ENCODE results near the gene DRGX. TPM values are rescaled to one million over a fixed set of nuclear protein-coding genes. Genes with fewer than 3 reads are reported as not detected.

The DRGX gene
- polyA plus RNA-seq, 1 donor from 2014 or later = not detected

DNA sequence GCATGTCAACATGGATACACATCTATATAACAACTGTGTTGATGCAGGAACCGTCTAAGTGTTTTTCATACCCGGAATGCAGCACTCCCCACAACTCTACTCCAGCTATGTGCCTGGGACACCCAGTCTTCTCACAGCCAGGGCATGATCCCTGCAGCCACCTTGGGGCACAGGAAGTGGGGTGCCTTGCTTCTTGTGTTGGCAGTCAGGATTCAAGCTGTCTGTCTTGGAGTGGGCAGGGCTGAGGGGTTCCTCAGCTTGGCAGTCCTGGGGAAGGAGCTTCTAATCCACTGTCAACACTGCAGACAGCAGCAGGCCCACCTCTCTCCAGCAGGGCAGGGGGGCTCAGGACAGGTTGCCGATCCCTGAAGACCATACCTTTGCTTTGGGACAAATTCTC is 41.3 kb downstream of the DRGX start:
- Mint-ChIP-seq H3K4me3 (no peak overlapping the region), H3K36me3 (peaks cover 2% of the 10 kb centered on the region), H3K27me3 (peaks cover 10% of the 10 kb centered on the region), H3K4me1 (no peaks in the 10 kb centered on the region), H3K9me3 (peaks cover 0 to 16% (median 8%) of the 10 kb centered on the region in 3 donors), H3K27ac (no peak overlapping the region)

DNA sequence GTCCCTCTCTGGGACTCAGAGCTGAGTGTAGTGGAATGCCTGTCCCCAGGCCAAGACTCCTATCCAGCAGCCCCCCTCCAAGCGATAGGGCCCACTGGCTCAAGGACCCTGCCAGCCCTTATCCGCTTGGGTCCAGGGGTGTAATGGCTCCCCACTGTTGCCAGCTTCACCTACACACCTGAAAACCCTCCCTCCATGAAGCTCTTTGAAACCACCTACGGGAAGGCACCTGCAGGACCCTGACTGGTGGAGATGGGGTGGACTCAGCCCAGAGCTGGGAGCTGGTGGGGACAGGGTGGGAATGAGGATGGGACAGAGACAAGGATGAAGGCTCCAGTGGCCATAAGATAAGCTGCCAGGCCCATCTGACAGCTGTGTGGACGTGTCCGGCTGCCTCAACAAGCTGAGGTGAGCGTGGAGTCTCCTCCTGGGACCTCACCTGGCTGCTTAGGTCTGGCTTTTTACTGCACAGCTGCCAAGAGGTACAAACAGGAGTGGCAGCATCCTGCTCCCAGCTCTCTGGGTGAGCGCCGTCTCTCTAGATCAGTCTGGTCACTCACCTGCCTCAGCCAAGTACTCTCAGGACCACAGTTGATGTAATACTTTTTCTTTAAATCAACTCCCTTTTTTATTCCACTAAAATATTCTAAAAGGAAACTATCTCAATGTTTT is 41.9 kb downstream of the DRGX start:
- Mint-ChIP-seq H3K4me3 (no peak overlapping the region), H3K4me1 (no peaks in the 10 kb centered on the region), H3K27ac (no peak overlapping the region), H3K27me3 (peaks cover 8% of the 10 kb centered on the region), H3K9me3 (peaks cover under 1 to 20% (median 8%) of the 10 kb centered on the region in 3 donors), H3K36me3 (peaks cover 2% of the 10 kb centered on the region)

DNA sequence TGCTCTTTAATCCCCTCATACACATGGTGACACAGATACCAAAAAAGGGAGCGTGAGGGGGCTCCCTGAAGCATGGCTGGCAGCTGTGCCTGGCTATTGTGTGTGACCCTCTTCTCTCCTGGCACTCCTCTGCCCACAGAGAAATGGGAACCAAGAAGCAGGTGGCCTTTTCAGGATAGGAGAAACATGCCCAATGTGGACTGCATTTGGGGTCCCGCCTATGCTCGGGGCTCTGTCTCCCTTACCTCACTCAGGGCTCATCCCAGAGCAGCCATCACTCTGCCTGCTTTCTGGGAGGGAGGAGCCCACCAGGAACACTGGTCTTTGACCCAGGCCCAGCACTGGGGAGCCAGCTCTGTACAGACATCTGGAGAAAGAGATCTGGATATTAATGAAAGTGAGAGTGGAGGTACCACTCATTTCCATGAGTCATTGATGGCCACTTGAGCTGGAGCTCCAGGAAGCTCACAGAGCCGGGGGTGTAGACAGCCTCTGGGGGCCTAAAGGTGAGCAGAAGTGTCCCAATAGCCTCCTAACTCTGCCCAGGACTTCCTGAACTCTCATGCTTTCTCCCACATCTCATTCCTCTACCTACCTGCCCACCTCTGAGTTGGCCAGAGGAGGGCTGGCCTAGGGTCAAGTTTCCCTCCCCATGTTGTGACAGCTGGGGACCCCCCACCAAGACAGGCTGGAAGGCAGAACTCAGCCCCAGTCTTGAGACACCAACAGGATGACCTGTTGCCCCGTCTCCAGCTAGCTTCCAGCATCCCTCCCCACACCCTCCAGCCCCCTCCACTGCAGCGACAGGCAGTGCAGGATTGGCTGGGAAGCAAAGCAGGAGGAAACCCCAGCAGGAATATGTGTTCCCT is 42.6 kb downstream of the DRGX start:
- Mint-ChIP-seq H3K4me3 (no peak overlapping the region), H3K36me3 (peaks cover 2% of the 10 kb centered on the region), H3K27ac (no peak overlapping the region), H3K4me1 (no peaks in the 10 kb centered on the region), H3K27me3 (peaks cover 4% of the 10 kb centered on the region), H3K9me3 (peaks cover 1 to 20% (median 8%) of the 10 kb centered on the region in 3 donors)

DNA sequence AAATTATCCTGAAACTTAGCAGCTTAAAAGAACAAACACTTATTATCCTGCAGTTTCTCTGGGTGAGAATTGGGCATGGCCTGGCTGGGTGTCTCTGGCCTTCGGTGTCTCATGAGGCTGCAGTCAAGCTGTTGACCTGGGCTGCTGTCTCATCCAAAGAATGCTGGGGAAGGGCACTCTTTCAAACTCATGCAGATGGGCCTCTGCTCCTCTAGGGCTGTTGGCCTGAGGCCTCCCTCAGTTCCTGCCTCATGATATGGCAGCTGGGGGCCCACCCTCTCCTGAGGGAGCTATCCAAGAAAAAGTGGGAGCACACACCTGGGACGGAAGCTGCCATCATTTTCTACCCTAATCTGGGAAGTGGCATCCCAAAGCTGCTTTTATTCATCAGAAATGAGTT is 43.6 kb downstream of the DRGX start:
- Mint-ChIP-seq H3K9me3 (peaks cover 1 to 16% (median 8%) of the 10 kb centered on the region in 3 donors), H3K4me1 (no peaks in the 10 kb centered on the region), H3K27me3 (peaks cover 4% of the 10 kb centered on the region), H3K27ac (no peak overlapping the region), H3K36me3 (peaks cover 2% of the 10 kb centered on the region), H3K4me3 (no peak overlapping the region)

DNA sequence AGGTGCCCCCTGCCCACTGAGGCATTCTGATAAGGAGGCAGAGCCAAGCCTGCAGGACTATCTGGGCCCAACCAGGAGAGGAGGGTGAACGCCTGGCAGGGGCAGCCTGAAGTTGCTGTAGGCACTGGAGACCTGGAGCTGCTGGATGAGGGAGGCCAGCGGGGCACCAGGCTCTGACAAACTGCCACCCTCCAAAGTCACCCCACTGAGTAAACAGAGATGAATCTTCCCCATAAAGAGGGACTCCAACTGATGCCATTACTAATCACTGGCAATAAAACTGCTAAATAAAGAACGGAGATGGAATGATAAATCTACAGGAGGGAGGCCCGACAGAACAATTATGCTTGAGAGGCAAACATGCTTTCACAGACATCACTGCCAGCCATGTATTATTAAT is 44.2 kb downstream of the DRGX start:
- H3K36me3 Mint-ChIP-seq = peaks cover 2% of the 10 kb centered on the region
- no peak overlapping the region for H3K4me3 Mint-ChIP-seq
- H3K27ac Mint-ChIP-seq = no peak overlapping the region
- no peaks in the 10 kb centered on the region for H3K4me1 Mint-ChIP-seq
- peaks cover 3% of the 10 kb centered on the region for H3K27me3 Mint-ChIP-seq
- peaks cover 1 to 13% (median 8%) of the 10 kb centered on the region in 3 donors for H3K9me3 Mint-ChIP-seq

DNA sequence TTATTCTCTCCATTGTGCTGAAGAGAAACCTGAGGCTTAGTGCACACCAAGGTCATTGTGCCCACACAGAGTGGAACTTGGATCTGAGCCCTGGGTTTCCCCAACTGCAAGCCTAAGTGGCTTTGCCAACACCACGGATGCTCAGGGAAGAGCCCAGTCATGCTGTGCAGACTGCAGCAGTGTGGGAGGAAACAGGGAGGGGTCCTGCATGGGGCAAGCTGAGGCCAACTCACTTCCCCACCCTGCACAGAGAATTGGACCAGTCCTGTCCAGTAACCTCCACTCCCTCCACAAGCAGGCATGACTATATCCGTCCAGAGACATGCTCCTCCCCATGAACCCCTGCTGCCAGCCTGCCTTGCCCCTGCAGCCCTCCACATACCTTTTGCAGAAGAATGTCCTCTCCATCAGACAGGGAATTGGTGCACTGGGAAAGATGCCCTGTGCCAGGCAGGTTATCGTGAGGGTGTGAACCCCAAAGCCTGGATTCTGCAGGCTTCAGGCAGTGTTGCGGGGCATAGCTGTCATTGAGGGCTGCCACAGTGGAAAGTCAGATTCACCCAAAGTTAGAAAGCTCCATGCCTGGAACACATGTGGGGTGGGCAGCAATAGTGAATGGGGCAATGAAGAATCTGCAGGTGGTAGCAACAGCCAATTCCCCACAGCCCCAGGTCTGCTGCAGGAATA is 44.9 kb downstream of the DRGX start:
- no peaks in the 10 kb centered on the region for H3K36me3 Mint-ChIP-seq
- H3K4me3 Mint-ChIP-seq = peak overlapping the region in 1 of 4 donors; percentile 35
- no peaks in the 10 kb centered on the region for H3K4me1 Mint-ChIP-seq
- peaks cover 1 to 12% (median 8%) of the 10 kb centered on the region in 3 donors for H3K9me3 Mint-ChIP-seq
- H3K27ac Mint-ChIP-seq = peak overlapping the region in 1 of 3 donors; percentile 20
- peaks cover 3% of the 10 kb centered on the region for H3K27me3 Mint-ChIP-seq

DNA sequence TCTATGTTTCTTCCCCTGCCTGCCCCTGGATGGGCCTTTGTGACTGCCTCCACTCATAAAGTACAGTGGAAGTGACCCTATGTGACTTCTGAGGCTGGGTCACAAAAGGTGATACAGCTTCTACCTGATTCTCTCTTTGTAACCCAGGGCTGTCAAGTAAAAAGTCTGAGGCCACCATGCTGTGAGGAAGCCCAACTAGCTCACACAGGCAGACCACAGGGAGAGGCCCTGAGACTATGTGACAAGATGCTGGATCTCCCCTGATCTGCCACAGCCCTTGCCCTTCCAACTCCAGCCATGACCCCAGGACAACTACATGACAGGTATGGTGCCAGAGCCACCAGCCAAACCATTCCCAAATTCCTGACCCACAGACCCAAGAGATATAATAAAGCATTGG is 45.8 kb downstream of the DRGX start:
- Mint-ChIP-seq H3K27me3 (peaks cover under 1% of the 10 kb centered on the region), H3K36me3 (peaks cover 2% of the 10 kb centered on the region), H3K4me1 (no peaks in the 10 kb centered on the region), H3K4me3 (no peak overlapping the region), H3K9me3 (peaks cover 1 to 12% (median 8%) of the 10 kb centered on the region in 3 donors), H3K27ac (peak overlapping the region in 1 of 3 donors; percentile 20)

DNA sequence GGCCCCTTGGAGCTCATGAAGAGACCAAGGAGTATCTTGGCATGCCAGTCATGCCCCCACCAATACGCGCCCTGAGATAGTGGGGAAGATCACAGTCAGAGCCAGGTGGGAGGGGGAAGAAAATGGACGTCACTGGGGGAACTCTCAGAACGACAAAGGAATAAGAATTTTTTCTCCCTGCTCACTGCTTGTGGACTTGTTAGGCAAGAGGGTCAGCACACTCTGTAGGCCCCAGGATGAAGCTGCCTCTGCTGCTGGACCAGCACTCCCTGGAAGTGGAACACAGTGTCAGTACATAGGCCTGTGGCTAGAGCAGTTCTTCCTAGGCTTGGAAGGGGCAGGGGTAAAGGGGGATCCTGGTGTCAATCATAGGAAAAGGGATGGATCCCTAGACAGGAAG is 46.5 kb downstream of the DRGX start:
- no peak overlapping the region for H3K4me3 Mint-ChIP-seq
- peaks cover 1 to 12% (median 8%) of the 10 kb centered on the region in 3 donors for H3K9me3 Mint-ChIP-seq
- no peaks in the 10 kb centered on the region for H3K27me3 Mint-ChIP-seq
- peaks cover 2% of the 10 kb centered on the region for H3K36me3 Mint-ChIP-seq
- no peak overlapping the region for H3K27ac Mint-ChIP-seq
- H3K4me1 Mint-ChIP-seq = no peaks in the 10 kb centered on the region

DNA sequence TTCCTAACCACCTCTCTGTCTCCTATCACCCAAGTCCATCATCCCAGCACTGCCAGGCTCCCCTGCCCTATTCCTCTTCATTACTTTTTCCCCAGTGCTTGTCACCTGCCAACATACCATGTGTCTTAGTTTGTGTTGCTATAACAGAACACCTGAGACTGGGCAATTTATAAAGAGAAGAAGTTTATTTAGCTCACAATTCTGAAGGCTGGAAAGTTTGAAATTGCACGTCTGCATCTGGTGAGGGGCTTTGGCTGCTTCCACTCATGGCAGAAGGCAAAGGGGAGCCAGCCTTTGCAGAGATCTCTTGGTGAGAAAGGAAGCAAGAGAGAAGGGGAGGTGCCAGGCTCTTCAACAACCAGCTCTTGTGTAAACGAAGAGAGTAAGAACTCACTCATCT is 47.3 kb downstream of the DRGX start:
- Mint-ChIP-seq H3K36me3 (peaks cover 2% of the 10 kb centered on the region), H3K27me3 (no peaks in the 10 kb centered on the region), H3K9me3 (peaks cover 1 to 12% (median 8%) of the 10 kb centered on the region in 3 donors), H3K4me3 (no peak overlapping the region), H3K27ac (no peak overlapping the region), H3K4me1 (peaks cover 0 to 1% (median 0%) of the 10 kb centered on the region in 3 donors)

DNA sequence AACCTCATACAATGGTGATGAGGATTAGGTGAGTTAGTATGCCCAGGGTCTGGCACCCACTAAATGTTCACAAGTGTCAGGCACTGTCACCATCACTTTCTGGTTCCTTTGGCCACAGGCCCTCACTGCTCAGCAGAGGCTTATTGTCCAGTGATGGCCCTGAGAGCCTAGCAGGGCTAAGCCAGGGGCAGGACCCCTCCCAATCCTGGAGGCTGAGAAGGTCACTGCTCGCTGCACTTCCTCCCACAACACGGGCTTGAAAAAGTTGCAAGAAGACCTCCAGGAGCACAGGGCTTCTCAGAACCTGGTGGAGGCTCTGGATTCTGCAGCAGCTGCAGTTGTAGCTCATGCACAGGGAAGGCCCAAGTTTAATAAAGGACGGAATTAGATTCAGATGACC is 48.1 kb downstream of the DRGX start:
- H3K27me3 Mint-ChIP-seq = no peaks in the 10 kb centered on the region
- H3K27ac Mint-ChIP-seq = no peak overlapping the region
- H3K9me3 Mint-ChIP-seq = peaks cover 1 to 12% (median 8%) of the 10 kb centered on the region in 3 donors
- peaks cover 0 to 1% (median 0%) of the 10 kb centered on the region in 3 donors for H3K4me1 Mint-ChIP-seq
- H3K4me3 Mint-ChIP-seq = no peak overlapping the region
- peaks cover 2% of the 10 kb centered on the region for H3K36me3 Mint-ChIP-seq

DNA sequence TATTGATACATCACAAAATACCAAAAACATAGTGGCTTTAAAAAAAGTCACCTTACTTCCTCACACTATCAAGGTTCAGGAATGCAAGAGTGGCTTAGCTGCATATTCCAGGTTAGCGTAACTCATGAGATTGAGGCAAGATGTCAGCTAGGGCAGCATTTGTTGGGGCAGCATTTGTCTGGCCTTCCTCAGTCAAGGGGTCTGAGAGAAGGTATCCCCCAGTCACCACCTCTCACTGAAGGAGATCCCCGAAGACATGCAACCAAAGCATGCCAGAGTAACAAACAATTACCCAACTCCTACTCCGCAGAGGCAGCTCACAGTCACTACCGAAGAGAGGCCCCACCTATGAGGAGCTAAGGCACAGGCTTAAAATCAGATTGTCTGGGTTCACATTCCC is 48.5 kb downstream of the DRGX start:
- Mint-ChIP-seq H3K9me3 (peaks cover 1 to 12% (median 8%) of the 10 kb centered on the region in 3 donors), H3K27me3 (no peaks in the 10 kb centered on the region), H3K36me3 (peaks cover 2% of the 10 kb centered on the region), H3K4me3 (no peak overlapping the region), H3K27ac (no peak overlapping the region), H3K4me1 (peaks cover 0 to 1% (median 0%) of the 10 kb centered on the region in 3 donors)

DNA sequence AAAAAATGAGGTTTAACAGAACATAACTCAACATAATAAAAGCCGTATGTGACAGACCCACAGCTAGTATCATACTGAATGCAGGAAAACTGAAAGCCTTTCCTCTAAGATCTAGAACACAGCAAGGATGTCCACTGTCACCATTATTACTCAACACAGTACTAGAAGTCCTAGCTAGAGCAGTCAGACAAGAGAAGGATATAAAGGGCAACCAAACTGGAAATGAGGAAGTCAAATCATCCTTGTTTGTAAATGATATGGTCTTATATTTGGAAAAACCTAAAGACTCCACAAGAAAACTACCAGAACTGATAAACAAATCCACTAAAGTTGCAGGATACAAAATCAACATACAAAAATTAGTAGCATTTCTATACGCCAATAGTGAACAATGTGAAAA is 51.0 kb downstream of the DRGX start:
- no peak overlapping the region for H3K4me3 Mint-ChIP-seq
- H3K27me3 Mint-ChIP-seq = no peaks in the 10 kb centered on the region
- H3K36me3 Mint-ChIP-seq = peaks cover 4% of the 10 kb centered on the region
- peaks cover 0 to 1% (median 0%) of the 10 kb centered on the region in 3 donors for H3K4me1 Mint-ChIP-seq
- peaks cover 1 to 6% (median 3%) of the 10 kb centered on the region in 3 donors for H3K9me3 Mint-ChIP-seq
- H3K27ac Mint-ChIP-seq = no peak overlapping the region

DNA sequence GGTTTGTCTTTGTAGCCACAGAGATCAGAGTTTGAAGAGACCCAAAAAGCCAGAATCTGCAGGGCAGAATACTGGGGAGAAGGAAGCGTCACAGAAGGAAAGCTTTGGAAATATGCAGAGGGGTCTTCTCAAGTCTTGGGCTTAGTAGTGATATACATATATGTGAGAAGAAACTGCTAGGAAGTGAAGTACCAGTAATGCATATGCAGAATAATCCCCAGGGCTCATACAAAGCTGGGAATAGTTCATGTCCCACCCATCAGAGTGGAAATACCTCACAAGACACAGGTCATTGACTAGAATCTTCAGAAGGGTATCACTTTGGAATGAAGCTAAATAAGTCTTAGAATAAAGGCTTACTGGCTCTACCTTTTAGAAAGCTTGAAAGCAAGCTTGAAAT is 57.3 kb downstream of the DRGX start:
- H3K36me3 Mint-ChIP-seq = peaks cover 5% of the 10 kb centered on the region
- peaks cover 0 to 3% (median 0%) of the 10 kb centered on the region in 3 donors for H3K4me1 Mint-ChIP-seq
- H3K27ac Mint-ChIP-seq = no peak overlapping the region
- no peak overlapping the region for H3K4me3 Mint-ChIP-seq
- peaks cover 0 to 8% (median 0%) of the 10 kb centered on the region in 3 donors for H3K9me3 Mint-ChIP-seq
- H3K27me3 Mint-ChIP-seq = peaks cover 5% of the 10 kb centered on the region

DNA sequence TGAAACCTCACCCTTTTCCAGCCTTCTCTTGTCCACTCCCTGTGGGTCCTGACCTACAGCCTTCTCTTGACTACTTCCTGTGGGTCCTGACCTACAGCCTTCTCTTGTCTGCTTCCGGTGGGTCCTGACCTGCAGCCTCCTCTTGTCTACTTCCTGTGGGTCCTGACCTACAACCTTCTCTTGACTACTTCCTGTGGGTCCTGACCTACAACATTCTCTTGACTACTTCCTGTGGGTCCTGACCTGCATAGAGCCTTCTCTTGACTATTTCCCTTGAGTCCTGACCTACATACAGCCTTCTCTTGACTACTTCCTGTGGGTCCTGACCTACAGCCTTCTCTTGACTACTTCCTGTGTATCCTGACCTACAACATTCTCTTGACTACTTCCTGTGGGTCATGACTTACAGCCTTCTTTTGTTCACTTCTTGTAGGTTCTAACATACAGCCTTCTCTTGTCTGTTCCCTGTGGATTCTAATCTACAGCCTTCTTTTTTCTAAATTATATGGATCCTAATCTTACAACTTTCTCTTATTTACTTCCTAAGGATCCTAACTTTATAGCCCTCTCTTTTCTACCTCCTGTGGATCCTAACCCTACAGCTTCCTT is 60.4 kb downstream of the DRGX start:
- H3K36me3 Mint-ChIP-seq = peaks cover 4% of the 10 kb centered on the region
- peak overlapping the region in 1 of 4 donors; percentile 9 for H3K4me3 Mint-ChIP-seq
- H3K27me3 Mint-ChIP-seq = peaks cover 7% of the 10 kb centered on the region
- H3K9me3 Mint-ChIP-seq = peaks cover 0 to 8% (median 2%) of the 10 kb centered on the region in 3 donors
- H3K27ac Mint-ChIP-seq = no peak overlapping the region
- peaks cover 0 to 3% (median 0%) of the 10 kb centered on the region in 3 donors for H3K4me1 Mint-ChIP-seq

Measured in IgD-negative memory B cell (primary cell).